Measurements from ENCODE around the gene NPM1.
"Not testable (repeated sequence)": the region's sequence is repeated elsewhere in the genome, so short reads cannot be mapped to it uniquely, and the experiment has no call there.

NPM1 gene

GRCh38 chr5:171386861-171387344 is 746 bp upstream of the NPM1 start:
- no peak for DNase-seq

GRCh38 chr5:171387970-171388815 is 544 bp downstream of the NPM1 start:
- no peak for DNase-seq

- DNase-seq, result no peak
Observed at GRCh38 chr5:171388816-171389168, 1.1 kb downstream of the NPM1 start.

GRCh38 chr5:171390883-171391677 is 3.4 kb downstream of the NPM1 start:
- DNase-seq, result no peak

- no peak for DNase-seq
Observed at GRCh38 chr5:171391996-171392577, 4.4 kb downstream of the NPM1 start.

- DNase-seq, result no peak
Observed at GRCh38 chr5:171392585-171393159, 5.0 kb downstream of the NPM1 start.

GRCh38 chr5:171395042-171395441 is 7.4 kb downstream of the NPM1 start:
- no peak for DNase-seq

GRCh38 chr5:171396583-171396982 is 8.9 kb downstream of the NPM1 start:
- not testable (repeated sequence) for DNase-seq

GRCh38 chr5:171397190-171397589 is 9.5 kb downstream of the NPM1 start:
- DNase-seq, result no peak

- DNase-seq, result no peak
Observed at GRCh38 chr5:171397599-171397998, 9.9 kb downstream of the NPM1 start.

- DNase-seq, result not testable (repeated sequence)
Observed at GRCh38 chr5:171398660-171399059, 11.0 kb downstream of the NPM1 start.

- DNase-seq, result no peak
Observed at GRCh38 chr5:171400169-171400568, 12.5 kb downstream of the NPM1 start.

- DNase-seq, result no peak
Observed at GRCh38 chr5:171401167-171401947, 13.7 kb downstream of the NPM1 start.

- DNase-seq, result not testable (repeated sequence)
Observed at GRCh38 chr5:171402751-171403150, 15.1 kb downstream of the NPM1 start.

- no peak for DNase-seq
Observed at GRCh38 chr5:171405615-171406014, 18.0 kb downstream of the NPM1 start.

GRCh38 chr5:171407234-171407633 is 19.6 kb downstream of the NPM1 start:
- no peak for DNase-seq

- DNase-seq, result no peak
Observed at GRCh38 chr5:171409164-171410136, 21.8 kb downstream of the NPM1 start.

GRCh38 chr5:171410181-171410580 is 22.5 kb downstream of the NPM1 start:
- no peak for DNase-seq

GRCh38 chr5:171412186-171412585 is 24.5 kb downstream of the NPM1 start:
- DNase-seq, result no peak

GRCh38 chr5:171413153-171413910 is 25.7 kb downstream of the NPM1 start:
- DNase-seq, result no peak

All from NCI-H1048 (cell line).